WERI-Rb-1 (cell line): ENCODE measurements around the gene TBC1D13.
"Not testable (repeated sequence)": the region's sequence is repeated elsewhere in the genome, so short reads cannot be mapped to it uniquely, and the experiment has no call there.

ENCODE experiments used
- DNase-seq: peaks from one replicate; pipeline ENCODE4 v3.0.0-alpha.2; 2020
- H3K27ac ChIP-seq: fragments of 250-450 bp; sonication (Bioruptor Pico); 2 replicates; pipeline ENCODE4 v1.5.1; 2020; ENCODE audit warnings: mild to moderate bottlenecking, moderate library complexity
- H3K27me3 ChIP-seq: fragments of 250-450 bp; sonication (Bioruptor Pico); 2 replicates; pipeline ENCODE4 v1.5.1; 2021; ENCODE audit warnings: mild to moderate bottlenecking, low read depth, moderate library complexity; ENCODE audit not compliant: insufficient read depth, severe bottlenecking
- H3K36me3 ChIP-seq: fragments of 250-450 bp; sonication (Bioruptor Pico); 2 replicates; pipeline ENCODE4 v1.5.1; 2020; ENCODE audit warnings: mild to moderate bottlenecking, moderate library complexity
- H3K4me3 ChIP-seq: 2 replicates; pipeline ENCODE4 v1.5.1; 2011; ENCODE audit warnings: low read depth, mild to moderate bottlenecking, control low read depth, low read length
- H3K9me3 ChIP-seq: fragments of 250-450 bp; sonication (Bioruptor Pico); 2 replicates; pipeline ENCODE4 v1.5.1; 2021; ENCODE audit warnings: mild to moderate bottlenecking, moderate library complexity; ENCODE audit not compliant: severe bottlenecking
- CTCF ChIP-seq: IDR thresholded peaks from 2 replicates; pipeline ENCODE4 v1.5.1; 2011; ENCODE audit warnings: low read depth, mild to moderate bottlenecking, control low read depth, inconsistent platforms, low read length

The TBC1D13 gene

DNA sequence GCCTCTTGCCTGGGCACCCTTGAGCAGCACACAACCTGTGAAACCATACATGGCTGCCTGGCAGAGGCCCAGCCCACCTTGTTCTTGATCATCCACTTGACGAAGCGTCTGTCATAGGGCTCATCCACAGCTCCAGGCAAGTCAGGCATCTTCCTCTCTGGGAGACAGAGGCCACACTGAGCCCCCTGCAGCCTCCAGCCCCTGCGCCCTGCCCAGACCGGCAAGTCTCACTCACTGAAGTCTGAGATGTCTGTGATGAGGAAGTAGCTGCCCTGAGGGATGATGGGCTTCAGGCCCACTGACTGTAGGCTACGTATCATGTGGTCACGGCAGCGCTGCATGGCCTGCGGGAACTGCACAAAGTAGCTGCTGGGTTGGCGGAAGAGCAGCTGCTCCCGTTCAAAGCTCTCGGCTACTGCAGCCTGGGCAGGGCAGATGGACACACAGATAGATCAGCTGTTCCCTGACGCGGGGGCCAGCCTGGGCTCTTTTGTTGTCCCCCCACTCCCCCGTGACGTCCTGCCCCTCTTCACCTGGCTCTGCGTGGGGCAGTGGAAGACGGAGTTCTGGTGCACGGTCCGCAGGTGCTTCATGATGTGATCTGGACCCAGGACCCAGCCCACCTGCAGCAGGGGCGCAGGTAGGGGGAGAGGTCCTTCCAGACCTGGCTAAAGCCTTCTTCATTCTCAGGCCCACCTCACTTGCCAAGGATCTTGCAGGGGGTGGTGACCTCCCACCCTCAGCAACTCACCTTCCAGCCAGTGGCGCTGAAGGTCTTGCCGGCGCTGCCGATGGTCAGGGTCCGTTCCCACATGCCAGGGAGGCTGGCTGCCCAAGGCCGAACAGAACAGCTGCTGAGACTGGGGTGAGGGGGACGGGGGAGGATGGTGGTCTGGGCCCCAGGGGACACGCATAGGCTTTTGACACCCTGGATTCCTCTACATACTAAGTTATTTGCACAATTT lies 48.5 kb downstream of the TBC1D13 start:
- Histone ChIP-seq H3K9me3 (no peaks in the 10 kb centered on the region), H3K4me3 (no peak overlapping the region), H3K27me3 (no peaks in the 10 kb centered on the region), H3K36me3 (peaks cover 28% of the 10 kb centered on the region), H3K27ac (no peak overlapping the region)
- no peak for TF ChIP-seq CTCF
- DNase-seq = no peak

DNA sequence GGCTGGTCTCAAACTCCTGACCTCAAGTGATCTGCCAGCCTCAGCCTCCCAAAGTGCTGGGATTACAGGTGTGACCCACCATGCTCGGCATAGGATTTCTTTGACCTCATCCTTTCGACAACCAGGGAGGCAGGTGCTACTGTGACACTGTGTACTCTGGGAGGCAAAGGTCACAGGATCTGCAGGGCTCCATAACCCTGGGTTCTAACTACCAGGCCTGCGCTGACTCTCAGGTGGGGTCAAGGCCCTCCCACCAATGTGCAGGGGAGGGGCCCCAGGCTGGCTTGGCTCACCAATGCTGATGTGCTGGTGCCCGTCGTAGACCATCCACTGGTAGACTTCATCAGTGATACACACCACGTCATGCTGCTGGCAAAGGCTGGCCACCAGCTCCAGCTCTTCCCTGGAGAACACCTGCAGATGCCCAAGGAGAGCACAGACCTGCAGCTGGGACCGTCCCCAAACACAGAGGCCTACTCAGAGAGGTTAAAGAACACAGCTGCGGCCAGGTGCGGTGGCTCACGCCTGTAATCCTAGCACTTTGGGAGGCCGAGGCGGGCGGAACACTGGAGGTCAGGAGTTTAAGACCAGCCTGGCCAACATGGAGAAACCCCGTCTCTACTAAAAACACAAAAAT lies 49.6 kb downstream of the TBC1D13 start:
- DNase-seq = no peak
- Histone ChIP-seq H3K4me3 (no peak overlapping the region), H3K27me3 (no peaks in the 10 kb centered on the region), H3K36me3 (peaks cover 32% of the 10 kb centered on the region), H3K27ac (no peak overlapping the region), H3K9me3 (no peaks in the 10 kb centered on the region)
- TF ChIP-seq CTCF = no peak

DNA sequence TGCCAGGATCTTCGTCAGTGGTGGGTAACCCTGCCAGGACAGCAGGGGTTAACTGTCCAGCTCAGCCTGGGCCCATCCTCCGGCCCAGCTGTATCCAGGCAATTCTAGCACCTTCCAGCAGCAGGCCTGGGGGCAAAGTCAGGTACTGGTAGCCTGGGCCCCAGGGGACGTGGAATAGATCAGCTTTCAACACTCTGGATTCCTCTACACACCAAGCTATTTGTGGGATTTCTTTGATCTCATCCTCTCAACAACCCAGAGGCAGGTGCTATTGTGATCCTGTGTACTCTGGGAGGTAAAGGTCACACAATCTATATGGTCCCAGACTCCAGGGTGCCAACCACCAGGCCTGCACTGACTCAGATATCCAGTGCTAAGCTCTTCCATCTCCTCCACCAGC lies 51.3 kb downstream of the TBC1D13 start:
- no peak overlapping the region for H3K4me3 ChIP-seq
- no peak overlapping the region for H3K27ac ChIP-seq
- no peak for TF ChIP-seq CTCF
- peaks cover 21% of the 10 kb centered on the region for H3K36me3 ChIP-seq
- H3K27me3 ChIP-seq = no peaks in the 10 kb centered on the region
- DNase-seq = no peak
- no peaks in the 10 kb centered on the region for H3K9me3 ChIP-seq

GRCh38 chr9:128840524-128840923 lies 53.5 kb downstream of the TBC1D13 start:
- TF ChIP-seq CTCF = no peak
- no peaks in the 10 kb centered on the region for H3K9me3 ChIP-seq
- peaks cover 12% of the 10 kb centered on the region for H3K36me3 ChIP-seq

DNA sequence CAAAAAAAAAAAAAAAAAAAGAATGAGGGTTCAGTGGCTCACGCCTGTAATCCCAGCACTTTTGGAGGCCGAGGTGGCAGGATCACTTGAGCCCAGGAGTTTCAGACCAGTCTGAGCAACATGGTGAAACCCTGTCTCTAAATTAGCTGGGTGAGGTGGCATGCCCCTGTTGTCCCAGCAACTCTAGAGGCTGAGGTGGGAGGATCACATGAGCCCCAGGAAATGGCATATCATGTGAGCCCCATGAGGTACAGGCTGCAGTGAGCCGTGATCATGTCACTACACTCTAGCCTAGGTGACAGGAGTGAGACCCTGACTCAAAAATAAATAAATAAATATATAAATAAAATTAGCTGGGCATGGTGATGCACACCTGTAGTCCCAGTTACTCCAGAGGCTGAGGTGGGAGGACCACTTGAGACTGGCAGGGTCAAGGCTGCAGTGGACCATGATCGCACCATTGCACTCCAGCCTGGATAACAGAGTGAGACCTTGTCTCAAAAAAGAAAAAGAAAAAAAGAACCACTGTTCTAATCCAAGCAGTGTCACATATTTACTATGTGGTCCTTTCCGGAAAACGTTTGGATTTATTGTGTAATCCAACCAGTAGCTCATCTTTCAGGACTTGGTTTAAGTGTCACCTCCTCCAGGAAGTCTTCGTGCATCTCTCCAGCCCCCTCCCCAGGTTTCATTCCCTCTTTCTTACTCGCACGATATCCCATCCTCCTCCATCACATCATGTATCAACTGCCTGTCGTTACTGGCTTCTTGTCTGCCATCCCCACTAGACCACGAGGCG lies 54.8 kb downstream of the TBC1D13 start:
- no peak for TF ChIP-seq CTCF
- H3K36me3 ChIP-seq = peaks cover 8% of the 10 kb centered on the region
- no peaks in the 10 kb centered on the region for H3K27me3 ChIP-seq
- no peak overlapping the region for H3K27ac ChIP-seq
- no peaks in the 10 kb centered on the region for H3K9me3 ChIP-seq
- no peak for DNase-seq
- no peak overlapping the region for H3K4me3 ChIP-seq

More at GRCh38 chr9:128840524-128840923, 53.5 kb downstream of the TBC1D13 start:
- no peak overlapping the region for H3K4me3 ChIP-seq
- no peak for DNase-seq
- H3K27me3 ChIP-seq = no peaks in the 10 kb centered on the region
- H3K27ac ChIP-seq = no peak overlapping the region

DNA sequence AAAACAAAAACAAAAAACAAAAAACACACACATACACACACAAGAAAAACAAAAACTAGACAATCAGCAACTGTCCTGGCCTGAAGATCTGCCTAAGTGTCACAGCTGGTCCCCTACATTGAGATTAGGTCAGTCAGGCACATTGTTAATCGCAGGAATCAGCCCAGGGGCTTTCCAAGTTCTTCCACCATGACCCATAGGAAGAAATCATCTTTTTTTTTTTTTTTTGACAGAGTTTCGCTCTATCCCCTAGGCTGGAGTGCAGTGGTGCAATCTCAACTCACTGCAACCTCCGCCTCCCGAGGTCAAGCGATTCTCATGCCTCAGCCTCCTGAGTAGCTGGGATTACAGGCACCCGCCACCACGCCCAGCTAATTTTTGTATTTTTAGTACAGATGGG lies 56.1 kb downstream of the TBC1D13 start:
- H3K36me3 ChIP-seq, DNase-seq, H3K27ac ChIP-seq, H3K4me3 ChIP-seq, H3K27me3 ChIP-seq, H3K9me3 ChIP-seq: not testable (repeated sequence)
